HepG2 (cell line): ENCODE results near the gene KCNJ1.

Experiments
- CEBPB ChIP-seq: IDR thresholded peaks from 2 replicates; pipeline ENCODE4 v1.6.1; 2011; ENCODE audit warnings: low read depth, low read length, improper control_type of control experiment, borderline replicate concordance
- MZF1 ChIP-seq: sonication (generic); formaldehyde crosslinking; IDR thresholded peaks from 2 replicates; pipeline ENCODE4 v1.8.1; 2023; ENCODE audit warnings: mild to moderate bottlenecking, missing genetic modification reagents, borderline replicate concordance
- POLR2AphosphoS2 ChIP-seq: IDR thresholded peaks from 2 replicates; pipeline ENCODE4 v1.6.1; 2011; ENCODE audit warnings: low read depth, low read length, improper control_type of control experiment
- SP2 ChIP-seq: sonication (generic); formaldehyde crosslinking; IDR thresholded peaks from 2 replicates; pipeline ENCODE4 v1.5.1; 2020; ENCODE audit warnings: mild to moderate bottlenecking, missing genetic modification reagents
- SRF ChIP-seq: IDR thresholded peaks from 2 replicates; pipeline ENCODE4 v1.6.1; 2011; ENCODE audit warnings: mild to moderate bottlenecking, low read depth, low read length, moderate library complexity
- SUZ12 ChIP-seq: fragments of 150-350 bp; IDR thresholded peaks from 2 replicates; pipeline ENCODE4 v1.6.1; 2014; ENCODE audit warnings: low read depth, low read length
- TF ChIP-seq, protein P1 (sequence below): sonication (generic); formaldehyde crosslinking; IDR thresholded peaks from 2 replicates; pipeline ENCODE4 v1.8.1; 2022; ENCODE audit warnings: mild to moderate bottlenecking, missing genetic modification reagents
- TF ChIP-seq, protein P2 (sequence below): IDR thresholded peaks from 2 replicates; pipeline ENCODE4 v1.6.1; 2016
- TF ChIP-seq, protein P3 (sequence below): sonication (generic); formaldehyde crosslinking; IDR thresholded peaks from 2 replicates; pipeline ENCODE4 v1.5.0; 2020; ENCODE audit warnings: mild to moderate bottlenecking, missing genetic modification reagents, moderate library complexity
- TF ChIP-seq, protein P4 (sequence below): sonication (generic); formaldehyde crosslinking; IDR thresholded peaks from 2 replicates; pipeline ENCODE4 v1.4.0; 2020; ENCODE audit warnings: missing genetic modification reagents
- TF ChIP-seq, protein P5 (sequence below): sonication (generic); formaldehyde crosslinking; conservative IDR thresholded peaks from 2 replicates; pipeline ENCODE4 v1.8.1; 2023; ENCODE audit warnings: missing genetic modification reagents

DNA sequence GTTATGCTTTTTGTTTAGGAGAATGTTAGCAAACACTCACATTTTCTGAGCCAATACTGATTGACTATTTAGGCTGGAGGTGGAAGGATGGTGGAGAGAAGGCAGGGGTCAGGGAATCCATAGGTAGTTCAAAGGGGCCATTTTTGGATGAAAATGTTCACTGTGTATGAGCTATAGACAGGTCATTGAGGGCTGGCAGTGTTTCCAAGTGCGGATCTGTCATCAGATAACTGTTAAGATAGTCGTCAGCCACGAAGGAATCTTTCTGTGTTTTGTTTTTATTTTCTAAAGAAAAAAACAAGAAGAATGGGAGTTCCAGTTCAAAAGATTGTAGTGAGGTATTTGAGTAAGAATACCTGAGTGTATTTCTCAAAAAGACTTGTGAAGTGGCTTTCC lies 27.2 kb upstream of the KCNJ1 start:
- TF ChIP-seq, protein P1, sequence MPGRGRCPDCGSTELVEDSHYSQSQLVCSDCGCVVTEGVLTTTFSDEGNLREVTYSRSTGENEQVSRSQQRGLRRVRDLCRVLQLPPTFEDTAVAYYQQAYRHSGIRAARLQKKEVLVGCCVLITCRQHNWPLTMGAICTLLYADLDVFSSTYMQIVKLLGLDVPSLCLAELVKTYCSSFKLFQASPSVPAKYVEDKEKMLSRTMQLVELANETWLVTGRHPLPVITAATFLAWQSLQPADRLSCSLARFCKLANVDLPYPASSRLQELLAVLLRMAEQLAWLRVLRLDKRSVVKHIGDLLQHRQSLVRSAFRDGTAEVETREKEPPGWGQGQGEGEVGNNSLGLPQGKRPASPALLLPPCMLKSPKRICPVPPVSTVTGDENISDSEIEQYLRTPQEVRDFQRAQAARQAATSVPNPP = no peak
- TF ChIP-seq, protein P2, sequence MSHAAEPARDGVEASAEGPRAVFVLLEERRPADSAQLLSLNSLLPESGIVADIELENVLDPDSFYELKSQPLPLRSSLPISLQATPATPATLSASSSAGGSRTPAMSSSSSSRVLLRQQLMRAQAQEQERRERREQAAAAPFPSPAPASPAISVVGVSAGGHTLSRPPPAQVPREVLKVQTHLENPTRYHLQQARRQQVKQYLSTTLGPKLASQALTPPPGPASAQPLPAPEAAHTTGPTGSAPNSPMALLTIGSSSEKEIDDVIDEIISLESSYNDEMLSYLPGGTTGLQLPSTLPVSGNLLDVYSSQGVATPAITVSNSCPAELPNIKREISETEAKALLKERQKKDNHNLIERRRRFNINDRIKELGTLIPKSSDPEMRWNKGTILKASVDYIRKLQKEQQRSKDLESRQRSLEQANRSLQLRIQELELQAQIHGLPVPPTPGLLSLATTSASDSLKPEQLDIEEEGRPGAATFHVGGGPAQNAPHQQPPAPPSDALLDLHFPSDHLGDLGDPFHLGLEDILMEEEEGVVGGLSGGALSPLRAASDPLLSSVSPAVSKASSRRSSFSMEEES = no peak
- no peak for TF ChIP-seq SUZ12
- no peak for TF ChIP-seq MZF1 (CRISPR knock-in tag)
- TF ChIP-seq SRF = no peak
- TF ChIP-seq, protein P3, sequence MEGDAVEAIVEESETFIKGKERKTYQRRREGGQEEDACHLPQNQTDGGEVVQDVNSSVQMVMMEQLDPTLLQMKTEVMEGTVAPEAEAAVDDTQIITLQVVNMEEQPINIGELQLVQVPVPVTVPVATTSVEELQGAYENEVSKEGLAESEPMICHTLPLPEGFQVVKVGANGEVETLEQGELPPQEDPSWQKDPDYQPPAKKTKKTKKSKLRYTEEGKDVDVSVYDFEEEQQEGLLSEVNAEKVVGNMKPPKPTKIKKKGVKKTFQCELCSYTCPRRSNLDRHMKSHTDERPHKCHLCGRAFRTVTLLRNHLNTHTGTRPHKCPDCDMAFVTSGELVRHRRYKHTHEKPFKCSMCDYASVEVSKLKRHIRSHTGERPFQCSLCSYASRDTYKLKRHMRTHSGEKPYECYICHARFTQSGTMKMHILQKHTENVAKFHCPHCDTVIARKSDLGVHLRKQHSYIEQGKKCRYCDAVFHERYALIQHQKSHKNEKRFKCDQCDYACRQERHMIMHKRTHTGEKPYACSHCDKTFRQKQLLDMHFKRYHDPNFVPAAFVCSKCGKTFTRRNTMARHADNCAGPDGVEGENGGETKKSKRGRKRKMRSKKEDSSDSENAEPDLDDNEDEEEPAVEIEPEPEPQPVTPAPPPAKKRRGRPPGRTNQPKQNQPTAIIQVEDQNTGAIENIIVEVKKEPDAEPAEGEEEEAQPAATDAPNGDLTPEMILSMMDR (CRISPR knock-in tag) = no peak
- TF ChIP-seq, protein P4, sequence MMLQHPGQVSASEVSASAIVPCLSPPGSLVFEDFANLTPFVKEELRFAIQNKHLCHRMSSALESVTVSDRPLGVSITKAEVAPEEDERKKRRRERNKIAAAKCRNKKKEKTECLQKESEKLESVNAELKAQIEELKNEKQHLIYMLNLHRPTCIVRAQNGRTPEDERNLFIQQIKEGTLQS (CRISPR knock-in tag) = no peak
- no peak for TF ChIP-seq POLR2AphosphoS2
- TF ChIP-seq, protein P5, sequence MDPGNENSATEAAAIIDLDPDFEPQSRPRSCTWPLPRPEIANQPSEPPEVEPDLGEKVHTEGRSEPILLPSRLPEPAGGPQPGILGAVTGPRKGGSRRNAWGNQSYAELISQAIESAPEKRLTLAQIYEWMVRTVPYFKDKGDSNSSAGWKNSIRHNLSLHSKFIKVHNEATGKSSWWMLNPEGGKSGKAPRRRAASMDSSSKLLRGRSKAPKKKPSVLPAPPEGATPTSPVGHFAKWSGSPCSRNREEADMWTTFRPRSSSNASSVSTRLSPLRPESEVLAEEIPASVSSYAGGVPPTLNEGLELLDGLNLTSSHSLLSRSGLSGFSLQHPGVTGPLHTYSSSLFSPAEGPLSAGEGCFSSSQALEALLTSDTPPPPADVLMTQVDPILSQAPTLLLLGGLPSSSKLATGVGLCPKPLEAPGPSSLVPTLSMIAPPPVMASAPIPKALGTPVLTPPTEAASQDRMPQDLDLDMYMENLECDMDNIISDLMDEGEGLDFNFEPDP (CRISPR knock-in tag) = no peak
- TF ChIP-seq CEBPB = no peak
- no peak for TF ChIP-seq SP2 (CRISPR knock-in tag)
